ENCODE measurements around the gene GALNT4.

GALNT4 gene

DNA sequence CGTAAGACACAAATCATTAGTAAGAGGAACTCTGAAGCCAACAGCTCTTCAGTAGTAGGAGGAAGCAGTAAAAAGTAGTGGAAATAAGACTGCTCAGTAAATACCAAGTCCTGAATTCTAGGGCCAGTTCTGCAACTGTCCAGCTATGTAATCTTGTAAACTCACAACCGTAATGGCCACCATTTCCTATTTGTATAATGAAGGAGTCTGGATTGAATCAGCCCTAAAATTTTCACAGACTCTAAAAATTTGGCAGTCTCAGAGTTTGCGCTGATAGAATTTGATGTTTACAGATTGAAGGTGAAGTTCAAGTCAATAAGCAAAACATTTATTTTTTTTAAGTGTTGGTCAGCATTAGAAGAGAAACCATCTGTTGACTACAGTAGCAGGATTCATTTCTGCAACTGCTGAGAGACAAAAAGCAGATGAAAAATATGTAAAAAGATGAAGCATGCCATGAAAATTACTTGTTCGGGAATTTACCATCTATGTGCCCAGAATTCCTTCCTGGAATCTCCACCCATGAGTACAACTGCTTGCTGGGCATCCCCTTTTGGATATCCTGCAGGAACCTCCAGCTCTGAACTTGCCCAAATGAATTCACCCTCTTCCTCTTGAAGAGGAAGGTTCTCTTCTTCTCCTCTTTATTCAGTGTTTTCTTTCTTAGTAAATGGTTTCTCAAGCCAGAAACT, 47.5 kb downstream of the GALNT4 start:
- Mint-ChIP-seq H3K4me3 (no peak overlapping the region), H3K36me3 (ENCODE audit: insufficient read depth) (peaks cover 1% of the 10 kb centered on the region), H3K4me1 (peaks cover 19% of the 10 kb centered on the region), H3K27ac (ENCODE audit: low read depth) (no peak overlapping the region), H3K9me3 (no peaks in the 10 kb centered on the region), H3K27me3 (no peaks in the 10 kb centered on the region)
- DNase-seq (ENCODE audit: low spot score in 2 of 2) (no peak), ATAC-seq (replicated peaks; ENCODE audit: extremely low read depth, poor library complexity, severe bottlenecking) (no peak)

DNA sequence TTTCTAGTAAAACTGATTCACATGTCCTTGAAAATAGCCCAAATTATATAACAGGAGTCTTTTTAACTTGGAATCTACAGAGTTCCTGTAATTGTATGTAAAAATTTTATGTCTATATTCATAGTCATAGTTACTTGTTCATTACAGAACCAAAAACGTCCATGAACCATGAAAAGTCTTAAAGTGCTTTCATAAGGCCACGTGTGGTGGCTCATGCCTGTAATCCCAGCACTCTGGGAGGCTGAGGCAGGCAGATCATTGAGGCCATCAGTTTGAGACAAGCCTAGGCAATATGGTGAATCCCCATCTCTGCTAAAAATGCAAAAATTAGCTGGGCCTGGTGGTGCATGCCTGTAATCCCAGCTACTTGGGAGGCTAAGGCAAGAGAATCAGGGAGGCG, 48.4 kb downstream of the GALNT4 start:
- no peak overlapping the region for H3K4me3 Mint-ChIP-seq
- H3K9me3 Mint-ChIP-seq, result no peaks in the 10 kb centered on the region
- peaks cover 1% of the 10 kb centered on the region for H3K36me3 Mint-ChIP-seq (ENCODE audit: insufficient read depth)
- H3K4me1 Mint-ChIP-seq, result peaks cover 21% of the 10 kb centered on the region
- no peak for ATAC-seq (replicated peaks; ENCODE audit: extremely low read depth, poor library complexity, severe bottlenecking)
- DNase-seq (ENCODE audit: low spot score in 2 of 2), result no peak
- H3K27ac Mint-ChIP-seq (ENCODE audit: low read depth), result no peak overlapping the region
- H3K27me3 Mint-ChIP-seq, result no peaks in the 10 kb centered on the region

DNA sequence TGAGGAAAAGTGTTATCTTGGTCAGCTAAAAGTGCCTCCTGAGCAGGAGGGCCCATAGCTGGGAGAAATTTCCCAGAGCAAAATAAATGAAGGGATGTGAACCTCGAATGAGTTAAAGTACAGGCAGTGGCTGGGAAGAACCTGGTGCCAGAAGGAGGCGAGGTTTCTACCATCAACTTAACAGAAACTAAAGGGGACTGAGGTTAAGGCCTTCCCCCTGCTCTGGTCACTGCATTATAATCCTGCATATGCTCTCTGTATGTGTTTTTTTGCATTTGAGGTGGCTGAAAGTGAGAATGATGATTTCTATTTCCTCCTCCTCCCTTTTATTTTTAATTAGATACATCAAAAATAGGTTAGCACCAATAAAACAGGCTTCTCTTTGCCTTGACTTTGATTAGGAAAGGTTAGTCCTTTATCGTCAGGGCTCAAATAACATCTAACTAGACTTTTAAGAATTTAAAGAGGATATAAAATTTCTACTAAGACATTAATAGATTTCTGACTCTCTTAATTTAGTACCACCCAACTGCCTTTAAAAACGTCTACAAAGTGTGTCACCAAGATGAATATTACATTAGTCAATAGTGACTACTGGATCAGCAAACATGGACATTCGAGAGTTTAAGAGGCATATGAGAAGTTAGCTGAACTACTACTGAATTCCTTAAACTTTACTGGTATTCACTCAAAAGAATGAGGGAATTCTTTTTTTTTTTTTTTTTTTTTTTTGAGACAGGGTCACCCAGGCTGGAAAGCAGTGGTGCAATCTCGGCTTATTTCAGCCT, 49.2 kb downstream of the GALNT4 start:
- Mint-ChIP-seq H3K36me3 (ENCODE audit: insufficient read depth) (peaks cover 1% of the 10 kb centered on the region), H3K9me3 (no peaks in the 10 kb centered on the region), H3K4me3 (no peak overlapping the region), H3K4me1 (peaks cover 29% of the 10 kb centered on the region), H3K27me3 (no peaks in the 10 kb centered on the region), H3K27ac (ENCODE audit: low read depth) (peak overlapping the region; percentile 7)
- no peak for ATAC-seq (replicated peaks; ENCODE audit: extremely low read depth, poor library complexity, severe bottlenecking)
- DNase-seq (ENCODE audit: low spot score in 2 of 2), result no peak

DNA sequence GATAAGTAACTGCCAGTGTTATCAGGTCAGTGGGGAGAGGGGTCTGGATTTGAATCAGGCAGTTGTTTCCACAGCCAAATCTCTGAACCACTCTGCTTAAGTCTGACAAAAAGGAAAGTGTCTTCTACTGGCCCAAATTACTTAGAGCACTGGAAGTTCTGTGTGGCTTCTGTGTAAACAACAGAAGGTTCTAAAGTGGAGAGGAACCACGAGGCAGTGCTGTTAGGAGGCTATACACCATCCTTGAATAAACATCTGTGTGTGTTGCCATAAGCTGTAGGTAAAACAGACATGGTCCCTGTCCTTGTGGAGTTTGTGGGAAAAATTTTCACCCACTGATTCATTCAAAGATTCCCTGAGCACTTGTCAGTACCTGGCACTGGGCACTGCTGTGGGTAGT, 50.0 kb downstream of the GALNT4 start:
- no peaks in the 10 kb centered on the region for H3K36me3 Mint-ChIP-seq (ENCODE audit: insufficient read depth)
- H3K4me1 Mint-ChIP-seq, result peaks cover 37% of the 10 kb centered on the region
- H3K27me3 Mint-ChIP-seq, result no peaks in the 10 kb centered on the region
- H3K9me3 Mint-ChIP-seq, result no peaks in the 10 kb centered on the region
- DNase-seq (ENCODE audit: low spot score in 2 of 2) (no peak), ATAC-seq (replicated peaks; ENCODE audit: extremely low read depth, poor library complexity, severe bottlenecking) (no peak)
- H3K27ac Mint-ChIP-seq (ENCODE audit: low read depth), result peak overlapping the region; percentile 7
- no peak overlapping the region for H3K4me3 Mint-ChIP-seq
